HG03103 (cell line): ENCODE data around the gene CTNNA3.
"Not testable (repeated sequence)": the region's sequence is repeated elsewhere in the genome, so short reads cannot be mapped to it uniquely, and the experiment has no call there.

Experiments
- ATAC-seq: cut with Tn5 transposase; IDR thresholded peaks from one replicate; pipeline ENCODE4 v1.9.1; 2021; ENCODE audit warnings: low read depth; ENCODE audit not compliant: unreplicated experiment

CTNNA3 gene

DNA sequence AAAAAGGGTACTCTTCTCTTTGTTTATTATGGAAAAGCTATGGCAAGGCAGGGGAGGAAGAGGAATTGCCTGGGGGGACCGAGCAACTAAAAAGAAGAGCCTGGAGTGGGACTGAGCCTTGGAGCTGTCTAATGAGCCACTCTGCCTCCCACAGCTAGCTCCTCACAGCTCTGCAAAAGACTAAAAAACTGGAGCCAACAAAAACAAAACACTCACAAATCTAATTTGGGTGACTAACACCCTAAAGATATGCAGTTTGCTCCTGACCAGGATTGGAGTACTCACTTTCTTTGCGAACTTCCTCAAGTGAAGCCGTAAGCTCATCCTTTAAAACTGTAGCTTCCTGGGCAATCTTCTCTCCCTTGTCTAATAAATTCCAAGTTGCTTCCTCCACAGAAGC is 89.4 kb downstream of the CTNNA3 start:
- ATAC-seq, result no peak

DNA sequence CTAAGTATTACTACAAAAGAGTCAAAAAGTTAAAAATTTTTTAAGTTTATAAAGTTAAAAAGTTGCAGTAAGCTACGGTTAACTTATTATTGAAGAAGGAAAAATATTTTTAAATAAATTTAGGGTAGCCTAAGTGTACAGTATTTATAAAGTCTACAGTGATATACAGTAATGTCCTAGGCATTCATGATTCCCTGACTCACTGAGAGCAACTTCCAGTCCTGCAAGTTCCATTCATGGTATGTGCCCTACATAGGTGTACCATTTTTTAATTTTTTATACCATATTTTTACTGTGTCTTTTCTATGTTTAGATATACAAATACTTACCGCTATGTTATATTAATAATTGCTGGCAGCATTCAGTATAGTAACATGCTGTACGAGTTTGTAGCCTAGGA is 92.3 kb downstream of the CTNNA3 start:
- ATAC-seq, result no peak

DNA sequence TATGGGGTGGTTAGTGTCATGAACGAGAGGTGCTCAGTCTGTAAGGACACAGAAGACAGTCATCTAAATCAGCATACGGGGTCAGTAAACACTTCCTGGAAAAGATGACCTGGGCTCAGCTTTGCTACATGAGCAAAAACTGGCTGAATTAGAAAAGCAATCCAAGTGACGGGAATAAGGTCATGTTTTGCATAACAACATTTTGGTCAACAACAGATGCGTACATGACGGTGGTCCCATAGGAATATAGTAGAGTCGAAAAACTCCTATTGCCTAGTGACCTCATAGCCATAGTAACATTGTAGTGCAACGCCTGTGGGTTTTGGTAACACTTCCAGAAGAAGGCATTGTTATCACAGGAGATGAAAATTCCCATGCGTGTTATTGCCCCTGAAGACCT is 92.9 kb downstream of the CTNNA3 start:
- ATAC-seq, result no peak

DNA sequence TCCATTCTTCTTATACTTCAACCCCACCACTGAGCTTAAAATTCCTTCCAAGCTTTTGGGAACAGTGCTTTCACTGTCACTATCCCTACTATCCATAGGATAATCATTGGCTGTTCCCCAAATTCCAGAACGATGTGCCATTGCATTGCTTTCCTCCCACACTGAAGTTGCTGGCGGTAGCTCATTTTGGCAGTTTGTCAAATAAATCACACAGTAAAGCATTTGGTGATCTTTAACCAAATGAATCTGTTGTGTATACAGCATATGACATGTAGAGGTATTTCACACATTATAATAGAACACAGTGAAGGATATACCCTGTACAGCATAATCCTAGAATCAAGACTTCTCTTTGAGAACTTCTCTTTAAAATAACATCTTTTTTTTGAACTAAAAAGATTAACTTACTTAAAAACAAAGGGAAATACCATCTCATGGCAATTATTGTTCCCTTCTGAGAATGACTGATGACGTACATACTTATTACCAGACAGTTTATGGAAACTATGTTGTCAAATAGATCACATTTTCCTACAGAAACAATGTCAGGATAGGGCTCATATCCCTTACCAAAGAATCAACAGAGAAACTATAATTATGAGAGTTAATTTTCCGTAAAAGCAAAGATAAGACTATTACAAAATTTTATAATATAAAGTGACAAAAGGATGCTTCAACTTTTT is 93.6 kb downstream of the CTNNA3 start:
- no peak for ATAC-seq

DNA sequence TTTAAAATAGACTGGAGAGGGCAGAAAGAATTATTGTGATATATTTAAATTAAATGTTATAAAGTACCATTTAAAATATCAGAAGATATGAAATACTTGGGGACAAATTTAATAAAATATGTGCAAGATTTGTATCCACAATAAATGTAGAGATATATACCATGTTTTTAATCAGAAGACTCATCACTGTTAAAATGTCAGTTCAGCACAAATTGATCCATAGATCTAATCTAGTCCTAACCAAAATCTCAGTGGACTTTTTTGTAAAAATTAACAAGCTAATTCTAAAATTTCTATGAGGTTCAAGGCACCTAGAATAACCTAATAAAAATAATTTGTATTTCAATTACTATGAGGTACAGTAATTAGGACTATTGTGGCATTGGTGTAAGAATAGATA is 96.4 kb downstream of the CTNNA3 start:
- ATAC-seq, result no peak

DNA sequence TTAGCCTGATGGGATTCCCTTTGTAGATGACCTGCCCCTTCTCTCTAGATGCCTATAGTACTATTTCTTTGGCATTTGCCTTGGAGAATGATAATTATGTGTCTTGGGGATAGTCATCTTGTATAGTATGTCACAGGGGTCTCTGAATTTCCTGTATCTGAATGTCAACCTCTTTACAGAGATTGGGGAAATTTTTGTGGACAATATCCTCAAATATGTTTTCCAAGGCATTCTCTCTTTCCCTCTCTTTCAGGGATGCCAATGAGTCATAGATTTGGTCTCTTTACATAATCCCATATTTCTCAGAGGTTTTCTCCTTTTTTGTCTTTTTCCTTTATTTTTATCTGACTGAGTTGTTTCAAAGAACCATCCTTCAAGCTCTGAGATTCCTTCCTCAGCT is 99.4 kb downstream of the CTNNA3 start:
- no peak for ATAC-seq

DNA sequence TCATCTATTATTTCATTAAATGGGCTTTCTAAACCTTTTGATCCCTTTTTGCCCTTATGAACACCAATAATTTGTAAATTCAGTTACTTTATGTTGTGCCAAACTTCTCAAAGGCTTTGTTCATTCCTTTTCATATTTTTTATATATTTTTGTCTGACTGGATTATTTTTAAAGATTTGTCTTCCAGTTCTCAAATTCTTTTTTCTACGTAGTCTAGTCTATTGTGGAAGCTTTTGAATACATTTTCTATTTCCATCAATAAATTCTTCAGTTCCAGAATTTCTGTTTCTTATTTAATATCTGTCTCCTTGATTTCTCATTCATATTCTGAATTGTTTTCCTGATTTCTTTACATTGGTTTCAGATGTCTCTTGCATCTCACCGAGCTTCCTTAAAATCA is 108.2 kb downstream of the CTNNA3 start:
- ATAC-seq, result no peak

DNA sequence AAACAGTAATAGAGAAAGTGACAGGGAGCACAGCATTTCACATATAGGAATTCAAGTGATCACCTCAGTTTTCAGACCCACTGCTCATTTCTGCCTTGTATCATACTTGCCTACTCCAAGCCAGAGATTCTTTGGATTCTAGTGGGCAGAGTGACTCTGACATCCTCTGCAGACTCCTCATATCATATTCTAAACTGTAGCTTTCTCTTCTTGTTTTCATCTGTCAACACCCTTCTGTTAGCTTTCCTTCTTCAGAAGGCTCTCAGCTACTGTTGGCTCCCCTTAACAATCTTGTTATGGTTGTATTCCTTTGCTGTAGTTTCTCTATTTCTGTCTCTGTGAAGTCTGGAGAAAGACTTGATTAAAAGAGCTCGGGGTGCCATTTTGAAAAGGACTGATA is 120.5 kb downstream of the CTNNA3 start:
- no peak for ATAC-seq

DNA sequence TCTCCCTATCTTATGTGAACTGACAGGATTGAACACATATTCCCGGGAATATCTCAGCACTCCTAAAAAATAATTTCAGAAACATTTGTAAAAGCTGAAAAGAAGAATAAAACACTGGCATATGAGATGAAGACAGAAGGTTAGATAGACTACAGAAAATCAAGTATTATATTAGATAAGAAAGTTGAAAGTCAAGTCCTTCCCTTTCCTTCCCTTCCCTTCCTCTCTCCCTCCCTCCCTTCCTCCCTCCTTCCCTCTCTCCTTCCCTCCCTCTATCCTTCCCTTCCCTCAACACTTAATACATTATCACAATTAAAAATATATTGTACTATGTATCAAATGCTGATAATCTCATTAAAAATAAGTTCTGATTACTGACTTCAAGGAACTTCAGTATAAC is 122.5 kb downstream of the CTNNA3 start:
- no peak for ATAC-seq

DNA sequence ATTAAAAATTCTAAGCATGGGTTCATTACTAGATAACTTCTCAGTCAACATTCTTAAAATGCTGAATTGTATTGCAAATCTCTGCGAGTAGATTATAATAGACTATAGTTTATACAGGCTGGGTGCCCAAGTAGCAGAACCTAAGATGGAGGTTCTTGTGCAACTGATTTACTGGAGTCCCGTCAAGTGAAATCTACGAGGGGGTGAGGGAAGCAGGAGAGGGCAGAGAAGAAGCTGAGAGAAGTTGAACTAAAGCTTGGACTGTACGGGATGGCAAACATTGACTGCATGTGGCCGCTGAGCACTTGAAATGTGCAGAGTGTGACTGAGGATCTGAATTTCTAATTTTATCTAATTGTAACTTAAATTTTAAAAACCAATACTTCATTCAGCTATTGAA is 124.5 kb downstream of the CTNNA3 start:
- ATAC-seq, result no peak

DNA sequence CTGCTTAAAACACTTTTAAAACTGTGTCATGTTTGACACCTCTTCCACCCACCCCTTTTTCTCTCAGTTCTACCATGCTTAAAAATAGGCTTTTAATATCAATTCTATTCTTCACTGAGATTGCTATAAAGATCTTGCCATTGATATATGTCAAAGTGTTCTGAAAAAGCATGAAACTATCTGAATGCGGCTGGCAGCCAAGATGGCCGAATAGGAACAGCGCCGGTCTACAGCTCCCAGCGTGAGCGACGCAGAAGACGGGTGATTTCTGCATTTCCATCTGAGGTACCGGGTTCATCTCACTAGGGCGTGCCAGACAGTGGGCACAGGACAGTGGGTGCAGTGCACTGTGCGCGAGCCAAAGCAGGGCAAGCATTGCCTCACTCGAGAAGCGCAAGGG is 137.7 kb downstream of the CTNNA3 start:
- not testable (repeated sequence) for ATAC-seq

DNA sequence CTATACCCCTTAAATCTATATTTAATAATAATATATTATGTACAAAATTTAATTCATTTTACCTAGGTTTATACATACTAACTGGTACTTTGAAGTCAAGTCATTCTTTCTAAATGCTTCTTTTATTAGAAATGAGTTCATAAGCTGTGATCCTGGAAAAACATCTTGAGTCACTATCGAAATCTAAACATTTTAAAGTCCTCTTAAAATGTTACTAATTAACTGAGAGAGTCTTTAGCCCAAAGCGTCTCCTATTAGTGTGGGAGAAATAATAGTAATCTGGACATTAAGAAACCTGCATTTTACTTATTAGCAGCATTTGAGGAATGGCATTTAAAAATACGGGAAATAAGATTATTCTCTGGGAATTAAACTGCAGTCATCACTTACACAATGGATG is 142.7 kb downstream of the CTNNA3 start:
- no peak for ATAC-seq

DNA sequence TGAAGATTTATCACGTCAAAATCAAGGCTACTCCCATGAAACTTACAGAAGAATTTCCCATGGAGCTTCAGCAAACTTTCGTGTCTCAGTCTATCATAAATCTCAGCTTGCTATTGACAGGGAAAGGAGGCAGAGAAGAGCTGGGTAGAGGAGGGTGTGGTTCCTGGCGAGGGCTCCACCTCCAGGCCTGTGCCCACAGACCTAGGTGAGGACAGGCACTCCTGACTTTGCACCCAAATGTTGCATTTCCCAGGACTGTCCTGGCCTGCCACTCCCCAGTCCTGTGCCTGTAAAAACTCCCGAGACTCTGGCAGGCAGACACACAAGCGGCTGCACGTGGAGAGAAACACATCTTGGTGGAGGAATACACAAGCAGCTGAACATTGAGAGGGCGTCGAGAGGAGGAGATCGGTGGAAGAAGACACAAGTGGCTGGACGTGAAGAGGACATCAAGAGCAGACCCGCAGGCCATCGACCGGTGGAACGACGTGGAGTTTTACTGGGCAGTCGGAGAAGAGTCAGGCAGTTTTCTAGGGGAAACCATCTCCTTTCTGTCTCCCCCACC is 145.1 kb downstream of the CTNNA3 start:
- no peak for ATAC-seq

DNA sequence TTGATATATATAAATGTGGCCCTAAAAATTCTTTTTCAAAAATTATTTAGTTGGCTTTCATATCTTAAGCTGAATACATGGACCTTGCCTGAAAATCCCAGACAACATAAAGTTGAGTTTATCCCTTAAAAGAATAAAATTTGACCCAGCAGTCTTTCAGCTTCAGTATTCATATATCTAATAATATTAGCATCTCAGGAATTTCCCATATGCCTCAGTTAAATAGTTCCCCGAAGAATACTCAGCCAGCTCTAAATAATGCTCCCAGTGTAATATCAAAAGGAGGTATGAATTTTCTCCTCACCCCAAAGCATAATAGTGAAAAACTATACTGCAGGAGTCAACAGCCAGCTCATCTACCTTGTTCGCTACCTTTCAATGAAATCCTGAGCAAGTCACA is 145.9 kb downstream of the CTNNA3 start:
- no peak for ATAC-seq

DNA sequence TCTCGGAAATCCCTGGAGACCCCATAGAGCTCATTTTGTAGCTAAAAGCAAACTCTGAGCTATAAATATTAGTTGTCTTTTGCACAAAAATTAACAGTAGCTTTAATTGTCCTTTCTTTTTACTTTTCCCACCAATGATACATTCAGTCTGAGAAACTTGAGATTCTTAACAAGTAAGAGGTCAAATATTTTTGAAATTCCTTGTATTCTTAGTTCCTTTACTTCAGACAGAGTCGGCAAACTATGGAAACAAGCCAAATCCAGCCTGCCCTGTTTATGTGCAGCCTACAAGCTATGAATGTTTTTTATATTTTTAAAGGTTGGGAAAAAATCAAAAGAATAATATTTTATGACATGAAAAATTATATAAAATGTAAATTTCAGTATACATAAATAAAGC is 146.6 kb downstream of the CTNNA3 start:
- ATAC-seq, result no peak

DNA sequence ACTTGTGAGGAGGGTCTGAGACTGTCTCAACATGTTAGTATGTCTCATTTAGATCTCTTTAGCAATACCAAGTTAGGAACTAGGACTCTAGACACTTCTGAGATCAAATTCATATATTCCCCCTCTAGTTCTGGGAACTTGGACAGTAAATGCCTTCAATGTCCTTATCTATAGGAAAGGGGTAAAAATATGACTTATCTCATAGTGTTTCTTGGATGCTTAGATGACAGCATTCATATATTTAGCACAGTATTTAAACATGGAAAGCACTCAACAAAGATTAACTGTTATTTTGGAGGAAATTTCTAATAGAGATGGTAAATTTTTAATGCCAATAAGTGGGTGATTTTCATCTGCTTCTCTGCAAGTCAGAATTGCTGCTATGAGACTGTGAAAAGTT is 154.6 kb downstream of the CTNNA3 start:
- no peak for ATAC-seq

DNA sequence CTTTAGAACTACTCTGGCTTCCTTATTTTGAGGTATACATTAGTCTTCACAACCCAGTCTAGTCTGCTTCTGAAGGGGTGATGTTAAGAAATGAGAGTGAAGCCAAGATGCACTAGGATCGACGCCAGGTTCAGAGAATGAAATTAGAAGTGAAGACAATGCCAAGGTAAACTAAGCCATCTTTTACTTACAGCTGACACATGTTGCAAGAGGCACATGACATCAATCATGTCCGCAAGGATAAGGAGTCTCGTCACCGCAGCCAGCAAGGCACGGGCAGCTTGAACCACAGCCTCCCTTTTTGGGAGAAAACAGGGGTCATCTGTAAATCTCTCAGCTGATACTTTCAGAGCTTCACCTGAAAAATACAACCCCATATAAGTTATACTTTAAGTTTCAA is 156.7 kb downstream of the CTNNA3 start:
- ATAC-seq, result no peak

DNA sequence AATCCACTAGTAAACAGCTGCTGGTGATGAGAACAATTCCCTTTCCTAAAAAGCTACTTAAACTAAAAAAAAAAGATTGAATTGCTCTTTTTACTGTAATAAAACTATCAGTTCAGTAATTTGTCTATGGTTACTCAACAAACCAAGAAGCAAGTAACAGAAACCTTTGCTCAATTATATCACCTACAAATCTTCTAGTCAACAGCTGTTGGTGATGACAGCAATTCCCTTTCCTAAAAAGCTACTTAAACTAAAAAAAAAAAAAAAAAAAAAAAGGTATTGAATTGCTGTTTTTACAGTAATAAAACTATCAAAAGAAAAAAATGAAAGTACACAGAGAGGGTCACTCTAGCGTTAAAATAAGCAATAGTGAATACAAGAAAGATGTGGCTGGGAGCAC is 158.1 kb downstream of the CTNNA3 start:
- no peak for ATAC-seq

DNA sequence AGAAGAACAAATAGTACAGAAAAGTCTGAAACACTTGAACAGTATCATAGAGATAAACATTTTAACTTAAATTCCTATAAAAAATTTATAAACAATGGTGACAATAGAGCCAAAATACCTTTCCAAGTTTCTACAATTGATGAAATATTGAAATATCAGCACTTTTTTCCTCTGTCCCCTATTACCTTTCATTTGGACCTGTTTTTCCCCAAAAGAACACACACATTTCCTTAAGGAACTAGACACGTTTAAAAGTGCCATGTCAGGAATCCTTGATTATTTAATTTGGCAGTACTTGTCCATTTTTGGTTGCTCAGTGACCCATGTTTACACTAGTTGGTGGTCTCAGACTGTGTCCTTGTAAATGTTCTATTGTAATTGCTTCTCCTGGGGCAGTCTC is 162.6 kb downstream of the CTNNA3 start:
- no peak for ATAC-seq

DNA sequence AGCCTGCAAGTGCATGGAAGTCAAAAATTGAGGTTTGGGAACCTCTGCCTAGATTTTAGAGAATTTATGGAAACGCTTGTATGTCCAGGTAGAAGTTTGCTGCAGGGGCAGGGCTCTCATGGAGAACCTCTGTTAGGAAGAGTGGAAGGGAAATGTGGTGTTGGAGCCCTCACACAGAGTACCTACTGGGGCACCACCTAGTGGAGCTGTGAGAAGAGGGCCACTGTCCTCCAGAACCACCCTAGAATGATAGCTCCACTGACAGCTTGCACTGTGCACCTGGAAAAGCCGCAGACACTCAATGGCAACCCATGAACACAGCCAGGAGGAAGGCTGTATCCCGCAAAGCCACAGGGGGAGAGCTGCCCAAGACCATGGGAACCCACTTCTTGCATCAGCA is 165.0 kb downstream of the CTNNA3 start:
- not testable (repeated sequence) for ATAC-seq

DNA sequence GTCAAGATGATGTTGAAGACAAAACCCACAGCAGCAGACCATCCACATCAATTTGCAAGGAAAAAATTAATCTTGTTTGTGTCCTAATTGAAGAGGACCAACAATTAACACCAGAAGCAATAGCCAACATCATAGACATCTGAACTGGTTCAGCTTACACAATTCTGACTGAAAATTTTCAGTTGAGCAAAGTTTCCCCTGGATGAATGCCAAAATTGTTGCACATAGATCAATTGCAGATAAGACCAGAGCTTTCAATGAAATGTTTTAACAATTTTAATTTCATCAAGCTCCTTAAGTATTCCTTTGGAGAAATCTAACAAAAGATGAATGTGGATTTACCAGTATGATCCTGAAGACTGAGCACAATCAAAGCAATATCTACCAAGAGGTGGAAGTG is 168.6 kb downstream of the CTNNA3 start:
- ATAC-seq, result no peak

DNA sequence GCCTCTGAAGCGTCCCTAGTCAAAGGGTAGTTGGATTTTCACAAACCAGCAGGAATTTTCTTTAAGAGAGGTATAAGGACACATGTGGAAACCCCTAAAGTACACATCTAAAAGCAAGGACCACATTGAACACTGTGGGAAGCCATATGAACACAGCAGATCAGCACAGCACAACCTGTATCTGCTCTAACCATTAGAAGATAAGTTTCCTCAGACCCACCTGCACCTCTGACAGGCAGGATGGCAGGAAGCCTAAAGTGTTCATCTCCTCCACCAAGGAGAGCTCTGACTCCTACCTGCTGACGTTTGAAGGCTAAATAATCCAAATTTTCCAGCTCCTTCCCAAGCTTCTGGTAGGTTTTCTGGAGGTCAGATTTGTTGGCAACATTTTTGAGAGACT is 174.4 kb downstream of the CTNNA3 start:
- peak; percentile 26 for ATAC-seq
